GM12892 (cell line): ENCODE data around the gene ZBED5.
A peak's percentile ranks its signal among the peaks of the same experiment; 100 is the strongest.

Experiments
- DNase-seq: peaks from one replicate; pipeline ENCODE4 v3.0.0; 2011; ENCODE audit not compliant: insufficient read length
- FAIRE-seq: peaks from 2 replicates; lab custom pipeline; 2011; peaks lifted over from hg19 to GRCh38; lab: Jason Lieb, UNC
- POLR2A ChIP-seq: IDR thresholded peaks from 2 replicates; pipeline ENCODE4 v1.6.1; 2011; ENCODE audit warnings: low read depth, low read length, control low read depth
- POLR2AphosphoS5 ChIP-seq: IDR thresholded peaks from 2 replicates; pipeline ENCODE4 v1.6.1; 2011; ENCODE audit warnings: low read depth, low read length, control low read depth
- TAF1 ChIP-seq: IDR thresholded peaks from 2 replicates; pipeline ENCODE4 v1.6.1; 2011; ENCODE audit warnings: low read depth, mild to moderate bottlenecking, control low read depth, low read length, borderline replicate concordance

Gene ZBED5

GRCh38 chr11:10872097-10872496, 14.2 kb upstream of the ZBED5 start:
- no peak for TF ChIP-seq POLR2AphosphoS5
- no peak for TF ChIP-seq POLR2A
- no peak for TF ChIP-seq TAF1
- peak; percentile 72 for FAIRE-seq
- DNase-seq, result no peak

- no peak for FAIRE-seq
- TF ChIP-seq POLR2A (no peak), POLR2AphosphoS5 (no peak), TAF1 (no peak)
Measured at GRCh38 chr11:10868352-10868751, 10.5 kb upstream of the ZBED5 start.

DNA sequence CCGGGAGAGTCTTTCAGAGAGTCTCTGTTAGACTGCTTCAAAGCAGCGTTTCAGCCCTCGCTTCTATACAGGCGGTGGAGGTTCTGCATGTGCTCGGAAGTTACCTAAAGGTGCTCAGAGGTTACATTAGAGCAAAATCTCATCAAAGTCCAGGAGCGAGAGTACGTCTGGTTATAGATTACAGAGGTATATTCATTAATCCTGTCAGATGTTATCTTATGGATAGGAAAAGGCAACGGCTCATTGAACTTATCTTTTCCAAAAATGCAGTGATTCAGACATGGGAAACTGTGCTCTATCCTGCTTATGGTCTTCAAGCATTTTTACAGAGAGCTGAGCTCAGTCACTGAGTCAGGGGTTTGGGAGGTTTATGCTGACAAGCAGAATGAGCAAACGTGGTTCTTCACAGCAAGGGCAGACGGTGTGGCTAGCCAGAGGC, 9.1 kb upstream of the ZBED5 start:
- DNase-seq (no peak), FAIRE-seq (peak; percentile 42)
- TF ChIP-seq TAF1 (no peak), POLR2AphosphoS5 (no peak), POLR2A (no peak)

More at GRCh38 chr11:10868352-10868751, 10.5 kb upstream of the ZBED5 start:
- DNase-seq, result no peak

DNA sequence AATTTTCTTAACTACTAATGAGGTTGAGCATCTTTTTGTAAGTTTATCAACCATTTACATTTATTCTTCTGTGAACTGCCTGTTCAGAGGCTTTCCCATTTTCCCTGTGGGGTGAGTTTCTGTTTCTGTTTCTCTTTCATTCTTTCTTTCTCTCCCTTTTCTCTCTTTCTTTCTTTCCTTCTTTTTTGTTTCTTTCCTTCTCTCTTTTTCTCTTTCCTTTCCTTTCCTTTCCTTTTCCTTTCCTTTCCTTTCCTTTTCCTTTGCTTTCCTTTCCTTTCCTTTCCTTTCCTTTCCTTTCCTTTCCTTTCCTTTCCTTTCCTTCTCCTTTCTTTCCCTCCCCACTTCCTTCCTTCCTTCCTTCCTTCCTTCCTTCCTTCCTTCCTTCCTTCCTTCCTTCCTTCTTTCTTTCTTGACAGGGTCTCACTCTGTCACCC, 8.0 kb upstream of the ZBED5 start:
- DNase-seq, result no peak
- no peak for FAIRE-seq
- TF ChIP-seq POLR2AphosphoS5 (no peak), TAF1 (no peak), POLR2A (no peak)

- DNase-seq (no peak), FAIRE-seq (no peak)
- no peak for TF ChIP-seq TAF1
- TF ChIP-seq POLR2A, result no peak
- no peak for TF ChIP-seq POLR2AphosphoS5
Measured at GRCh38 chr11:10864688-10865087, 6.8 kb upstream of the ZBED5 start.

- no peak for DNase-seq
Measured at GRCh38 chr11:10862446-10862845, 4.6 kb upstream of the ZBED5 start.

GRCh38 chr11:10861799-10862198, 3.9 kb upstream of the ZBED5 start:
- FAIRE-seq, result no peak
- DNase-seq, result no peak
- no peak for TF ChIP-seq POLR2A
- TF ChIP-seq POLR2AphosphoS5, result no peak
- TF ChIP-seq TAF1, result no peak

More at GRCh38 chr11:10862446-10862845, 4.6 kb upstream of the ZBED5 start:
- no peak for FAIRE-seq
- no peak for TF ChIP-seq POLR2A
- no peak for TF ChIP-seq TAF1
- no peak for TF ChIP-seq POLR2AphosphoS5

DNA sequence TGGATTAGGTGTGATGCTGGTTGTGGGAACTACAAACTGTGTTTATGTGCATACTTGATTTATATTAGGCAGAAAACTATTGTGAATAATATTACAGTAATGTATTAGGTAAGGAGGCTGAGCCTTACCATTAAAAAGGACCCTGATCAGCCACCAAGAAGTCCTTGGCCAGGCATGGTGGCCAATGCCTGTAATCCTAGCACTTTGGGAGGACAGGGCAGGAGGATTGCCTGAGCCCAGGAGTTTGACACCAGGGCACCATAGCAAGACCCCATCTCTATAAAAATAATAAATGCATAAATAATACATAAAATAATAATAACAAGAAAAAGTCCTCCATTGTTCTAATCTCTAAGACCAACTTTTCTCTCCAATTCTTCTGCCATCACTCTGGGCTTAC, 3.2 kb upstream of the ZBED5 start:
- no peak for TF ChIP-seq POLR2AphosphoS5
- TF ChIP-seq TAF1, result no peak
- no peak for TF ChIP-seq POLR2A
- no peak for DNase-seq
- no peak for FAIRE-seq

DNA sequence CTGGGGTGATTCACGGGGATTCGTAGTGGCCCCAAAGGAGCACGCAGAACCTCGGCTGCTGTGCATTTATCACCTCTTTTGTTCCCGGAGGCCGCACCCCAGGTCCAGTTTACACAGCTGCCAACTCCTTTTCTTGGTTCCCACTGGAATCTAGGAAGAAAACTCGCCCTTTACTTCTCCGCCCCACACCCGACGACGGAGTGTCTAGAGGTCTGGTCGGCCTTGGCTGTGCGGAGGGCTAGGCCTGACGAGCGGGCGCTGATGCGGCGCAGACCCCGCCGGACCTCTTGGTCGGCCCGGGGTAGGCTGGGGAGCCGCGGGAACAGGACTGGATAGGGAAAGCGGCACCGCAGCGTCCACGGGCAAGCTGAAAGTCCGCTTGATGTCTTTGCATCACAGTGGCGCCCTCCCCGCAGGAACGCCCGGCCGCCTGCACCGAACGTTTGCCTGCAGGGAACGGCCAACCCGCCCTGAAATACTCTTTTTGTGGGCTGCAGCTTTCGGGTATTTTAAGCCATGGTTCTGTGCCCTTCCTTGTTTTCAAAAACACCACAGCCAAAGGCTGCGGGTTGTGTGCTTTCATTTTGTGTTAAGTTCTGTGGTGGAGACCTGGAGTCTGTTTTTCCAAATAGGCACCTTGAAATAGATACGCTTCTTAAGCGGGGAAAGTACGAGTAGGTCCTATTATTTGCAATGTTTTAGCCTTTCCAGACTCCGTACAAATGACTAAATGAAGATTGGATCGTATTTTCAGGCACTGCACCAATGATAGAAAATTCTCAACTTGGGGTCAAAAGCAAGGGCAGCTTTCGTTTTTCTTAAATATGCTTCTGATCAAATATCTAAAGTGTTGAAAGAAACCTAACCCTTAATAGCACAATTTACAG, 829 bp upstream of the ZBED5 start:
- no peak for DNase-seq
- TF ChIP-seq POLR2A (no peak), TAF1 (no peak), POLR2AphosphoS5 (no peak)
- no peak for FAIRE-seq

- peak; percentile 83 for FAIRE-seq
- TF ChIP-seq POLR2A, result no peak
- TF ChIP-seq POLR2AphosphoS5, result no peak
- TF ChIP-seq TAF1, result no peak
- no peak for DNase-seq
Measured at GRCh38 chr11:10857459-10857708, 469 bp downstream of the ZBED5 start.

DNA sequence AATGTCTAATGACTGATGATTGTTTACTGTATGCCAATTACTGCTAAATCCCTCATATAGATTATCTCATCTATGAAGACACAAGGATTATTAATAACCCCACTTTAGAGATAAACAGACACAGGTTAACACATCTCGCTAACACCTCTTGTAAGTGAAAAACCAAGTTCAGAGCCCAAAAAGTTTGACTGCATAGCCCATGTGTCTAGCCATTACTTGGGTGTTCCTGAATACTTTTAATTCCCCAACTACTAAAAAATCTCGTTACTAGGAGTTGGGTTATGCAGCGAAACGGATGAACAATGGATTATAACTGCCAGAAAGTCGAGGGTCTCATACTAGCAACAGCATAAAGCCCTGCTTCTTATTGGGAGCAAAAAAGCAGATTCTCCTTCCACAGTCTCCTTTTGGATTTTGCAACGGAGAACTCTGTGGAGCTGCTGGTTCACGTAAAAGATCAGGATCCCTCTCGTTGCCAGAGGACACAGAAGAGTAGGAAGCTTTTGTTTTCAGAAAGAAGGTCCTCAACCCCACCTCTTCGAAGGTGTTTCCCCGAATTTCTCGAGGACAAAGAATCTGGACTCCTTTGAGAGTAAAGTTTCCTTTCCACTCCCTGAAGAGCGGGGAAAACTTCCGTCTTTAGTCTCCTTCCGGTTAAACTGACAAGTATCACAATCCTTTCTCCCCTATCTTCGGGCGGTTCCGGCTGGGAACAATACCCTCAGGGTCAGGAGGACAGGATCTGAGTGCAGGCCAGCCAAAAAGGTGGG, 979 bp downstream of the ZBED5 start:
- FAIRE-seq (no peak), DNase-seq (no peak)
- TF ChIP-seq TAF1, result no peak
- TF ChIP-seq POLR2A, result no peak
- no peak for TF ChIP-seq POLR2AphosphoS5

- DNase-seq (no peak), FAIRE-seq (no peak)
- TF ChIP-seq POLR2A (no peak), TAF1 (no peak), POLR2AphosphoS5 (no peak)
Measured at GRCh38 chr11:10855295-10855694, 2.6 kb downstream of the ZBED5 start.
